8988T (cell line): ENCODE results near the gene CES3.
"Not testable (repeated sequence)": the region's sequence is repeated elsewhere in the genome, so short reads cannot be mapped to it uniquely, and the experiment has no call there.

Source experiments
- DNase-seq: peaks from one replicate; pipeline ENCODE4 v3.0.0; 2011

The CES3 gene

GRCh38 chr16:66974156-66974931 lies 13.3 kb downstream of the CES3 start:
- DNase-seq: not testable (repeated sequence)

- not testable (repeated sequence) for DNase-seq
These were observed 13.8 kb downstream of the CES3 start for GRCh38 chr16:66974932-66975246.

- DNase-seq: no peak
These were observed 14.3 kb downstream of the CES3 start for GRCh38 chr16:66975302-66975893.

GRCh38 chr16:66976746-66977145 lies 15.7 kb downstream of the CES3 start:
- DNase-seq: no peak

GRCh38 chr16:66977341-66978113 lies 16.5 kb downstream of the CES3 start:
- peak; percentile 96 for DNase-seq

GRCh38 chr16:66979011-66979717 lies 18.1 kb downstream of the CES3 start:
- DNase-seq: no peak

- DNase-seq: no peak
These were observed 22.0 kb downstream of the CES3 start for GRCh38 chr16:66983033-66983432.

GRCh38 chr16:66984892-66985311 lies 23.8 kb downstream of the CES3 start:
- DNase-seq: no peak

- DNase-seq: no peak
These were observed 25.5 kb downstream of the CES3 start for GRCh38 chr16:66986559-66986958.

- DNase-seq: no peak
These were observed 27.2 kb downstream of the CES3 start, which contains the start of gene CES4A for GRCh38 chr16:66988197-66988788. CES4A (plus strand) TSS chr16:66988589; CDS start chr16:66988773, 184 bp downstream.

- no peak for DNase-seq
These were observed 30.5 kb downstream of the CES3 start for GRCh38 chr16:66991545-66992077.

- not testable (repeated sequence) for DNase-seq
These were observed 32.5 kb downstream of the CES3 start for GRCh38 chr16:66993558-66993957.

GRCh38 chr16:66996324-66996982 lies 35.4 kb downstream of the CES3 start:
- DNase-seq: no peak

GRCh38 chr16:66996983-66997358 lies 35.9 kb downstream of the CES3 start:
- no peak for DNase-seq

GRCh38 chr16:67000384-67001351 lies 39.6 kb downstream of the CES3 start:
- DNase-seq: no peak

GRCh38 chr16:67001726-67002125 lies 40.7 kb downstream of the CES3 start:
- peak; percentile 96 for DNase-seq

- no peak for DNase-seq
These were observed 46.0 kb downstream of the CES3 start for GRCh38 chr16:67006930-67007658.

- DNase-seq: no peak
These were observed 48.1 kb downstream of the CES3 start for GRCh38 chr16:67009158-67009557.

GRCh38 chr16:67011274-67011673 lies 50.2 kb downstream of the CES3 start:
- DNase-seq: peak; percentile 8

- no peak for DNase-seq
These were observed 52.3 kb downstream of the CES3 start for GRCh38 chr16:67013233-67013822.
